Stimulated activated CD8-positive, alpha-beta memory T cell treated with anti-CD3 and anti-CD28 coated beads, Interleukin-4, amount 100 ng/mL, for 24 hours (primary cell): ENCODE results near the gene GLCE.
"Not testable (repeated sequence)": the region's sequence is repeated elsewhere in the genome, so short reads cannot be mapped to it uniquely, and the experiment has no call there.

Experiments
- DNase-seq: peaks from one replicate; pipeline ENCODE4 v3.0.0-alpha.2; 2020; ENCODE audit warnings: low read depth

The GLCE gene

GRCh38 chr15:69299451-69299886 lies 139.0 kb downstream of the GLCE start:
- no peak for DNase-seq

GRCh38 chr15:69299943-69300588 lies 139.6 kb downstream of the GLCE start:
- no peak for DNase-seq

GRCh38 chr15:69301101-69301500 lies 140.7 kb downstream of the GLCE start:
- not testable (repeated sequence) for DNase-seq

GRCh38 chr15:69302087-69302486 lies 141.7 kb downstream of the GLCE start:
- not testable (repeated sequence) for DNase-seq

- no peak for DNase-seq
Observed at GRCh38 chr15:69302929-69303328, 142.5 kb downstream of the GLCE start.

GRCh38 chr15:69303337-69304181 lies 143.1 kb downstream of the GLCE start:
- DNase-seq = no peak

GRCh38 chr15:69304182-69304545 lies 143.7 kb downstream of the GLCE start:
- DNase-seq = no peak

- DNase-seq = no peak
Observed at GRCh38 chr15:69305204-69305931, 144.9 kb downstream of the GLCE start.

GRCh38 chr15:69305933-69306568 lies 145.6 kb downstream of the GLCE start:
- DNase-seq = no peak

GRCh38 chr15:69307939-69308338 lies 147.5 kb downstream of the GLCE start:
- no peak for DNase-seq

- no peak for DNase-seq
Observed at GRCh38 chr15:69308949-69309348, 148.5 kb downstream of the GLCE start.

- DNase-seq = no peak
Observed at GRCh38 chr15:69311319-69311721, 150.9 kb downstream of the GLCE start.

GRCh38 chr15:69313432-69314000 lies 153.1 kb downstream of the GLCE start:
- DNase-seq = no peak

- DNase-seq = no peak
Observed at GRCh38 chr15:69314131-69314530, 153.7 kb downstream of the GLCE start.

GRCh38 chr15:69314736-69315135 lies 154.3 kb downstream of the GLCE start:
- no peak for DNase-seq

GRCh38 chr15:69315402-69316110 lies 155.1 kb downstream of the GLCE start:
- no peak for DNase-seq

GRCh38 chr15:69316291-69316690 lies 155.9 kb downstream of the GLCE start:
- DNase-seq = no peak

GRCh38 chr15:69317392-69317841 lies 157.0 kb downstream of the GLCE start:
- DNase-seq = no peak

GRCh38 chr15:69318033-69318432 lies 157.6 kb downstream of the GLCE start:
- DNase-seq = no peak

- no peak for DNase-seq
Observed at GRCh38 chr15:69319384-69320375, 159.2 kb downstream of the GLCE start.
